ENCODE data around the gene SERBP1. TPM values are rescaled to one million over a fixed set of nuclear protein-coding genes. Genes with fewer than 3 reads are reported as not detected.

The SERBP1 gene
- total RNA-seq, 1 experiment from 2014 or later = 230 TPM

DNA sequence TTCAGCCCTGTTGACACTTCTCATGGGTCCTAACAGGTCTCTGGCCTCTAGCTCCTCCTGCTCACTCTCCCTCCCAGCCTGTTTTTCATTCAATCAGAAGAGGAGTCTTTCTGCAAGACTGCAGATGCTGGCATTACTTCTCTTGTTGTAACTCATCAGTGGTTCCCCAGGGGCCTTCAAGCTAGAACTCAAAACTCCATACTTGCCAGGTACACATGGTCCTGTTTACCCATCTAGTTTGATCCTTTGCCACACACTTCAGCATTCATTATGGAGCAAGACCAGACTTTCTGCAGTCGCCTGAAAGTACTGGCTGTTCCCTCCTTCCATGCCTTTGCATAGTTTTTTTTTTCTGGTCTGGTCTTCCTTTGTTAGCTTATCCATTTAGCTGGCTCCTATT, 47.9 kb downstream of the SERBP1 start:
- CTCF ChIA-PET = no interaction called here
- TF ChIP-seq, protein P1, sequence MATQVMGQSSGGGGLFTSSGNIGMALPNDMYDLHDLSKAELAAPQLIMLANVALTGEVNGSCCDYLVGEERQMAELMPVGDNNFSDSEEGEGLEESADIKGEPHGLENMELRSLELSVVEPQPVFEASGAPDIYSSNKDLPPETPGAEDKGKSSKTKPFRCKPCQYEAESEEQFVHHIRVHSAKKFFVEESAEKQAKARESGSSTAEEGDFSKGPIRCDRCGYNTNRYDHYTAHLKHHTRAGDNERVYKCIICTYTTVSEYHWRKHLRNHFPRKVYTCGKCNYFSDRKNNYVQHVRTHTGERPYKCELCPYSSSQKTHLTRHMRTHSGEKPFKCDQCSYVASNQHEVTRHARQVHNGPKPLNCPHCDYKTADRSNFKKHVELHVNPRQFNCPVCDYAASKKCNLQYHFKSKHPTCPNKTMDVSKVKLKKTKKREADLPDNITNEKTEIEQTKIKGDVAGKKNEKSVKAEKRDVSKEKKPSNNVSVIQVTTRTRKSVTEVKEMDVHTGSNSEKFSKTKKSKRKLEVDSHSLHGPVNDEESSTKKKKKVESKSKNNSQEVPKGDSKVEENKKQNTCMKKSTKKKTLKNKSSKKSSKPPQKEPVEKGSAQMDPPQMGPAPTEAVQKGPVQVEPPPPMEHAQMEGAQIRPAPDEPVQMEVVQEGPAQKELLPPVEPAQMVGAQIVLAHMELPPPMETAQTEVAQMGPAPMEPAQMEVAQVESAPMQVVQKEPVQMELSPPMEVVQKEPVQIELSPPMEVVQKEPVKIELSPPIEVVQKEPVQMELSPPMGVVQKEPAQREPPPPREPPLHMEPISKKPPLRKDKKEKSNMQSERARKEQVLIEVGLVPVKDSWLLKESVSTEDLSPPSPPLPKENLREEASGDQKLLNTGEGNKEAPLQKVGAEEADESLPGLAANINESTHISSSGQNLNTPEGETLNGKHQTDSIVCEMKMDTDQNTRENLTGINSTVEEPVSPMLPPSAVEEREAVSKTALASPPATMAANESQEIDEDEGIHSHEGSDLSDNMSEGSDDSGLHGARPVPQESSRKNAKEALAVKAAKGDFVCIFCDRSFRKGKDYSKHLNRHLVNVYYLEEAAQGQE (IDR thresholded peaks at IDR 0.05; ENCODE audit: insufficient read depth in 1 of 2, low read depth in 2 of 2, low read length in 1 of 2) = no peak
- TF ChIP-seq TCF7L2 (IDR thresholded peaks at IDR 0.05; ENCODE audit: low read depth, low read length) (no peak), SIN3A (IDR thresholded peaks at IDR 0.05; ENCODE audit: borderline replicate concordance, insufficient read depth, low read depth, low read length) (no peak), POLR2AphosphoS5 (IDR thresholded peaks at IDR 0.05; ENCODE audit: low read depth, low read length) (no peak)
- TF ChIP-seq, protein P2, sequence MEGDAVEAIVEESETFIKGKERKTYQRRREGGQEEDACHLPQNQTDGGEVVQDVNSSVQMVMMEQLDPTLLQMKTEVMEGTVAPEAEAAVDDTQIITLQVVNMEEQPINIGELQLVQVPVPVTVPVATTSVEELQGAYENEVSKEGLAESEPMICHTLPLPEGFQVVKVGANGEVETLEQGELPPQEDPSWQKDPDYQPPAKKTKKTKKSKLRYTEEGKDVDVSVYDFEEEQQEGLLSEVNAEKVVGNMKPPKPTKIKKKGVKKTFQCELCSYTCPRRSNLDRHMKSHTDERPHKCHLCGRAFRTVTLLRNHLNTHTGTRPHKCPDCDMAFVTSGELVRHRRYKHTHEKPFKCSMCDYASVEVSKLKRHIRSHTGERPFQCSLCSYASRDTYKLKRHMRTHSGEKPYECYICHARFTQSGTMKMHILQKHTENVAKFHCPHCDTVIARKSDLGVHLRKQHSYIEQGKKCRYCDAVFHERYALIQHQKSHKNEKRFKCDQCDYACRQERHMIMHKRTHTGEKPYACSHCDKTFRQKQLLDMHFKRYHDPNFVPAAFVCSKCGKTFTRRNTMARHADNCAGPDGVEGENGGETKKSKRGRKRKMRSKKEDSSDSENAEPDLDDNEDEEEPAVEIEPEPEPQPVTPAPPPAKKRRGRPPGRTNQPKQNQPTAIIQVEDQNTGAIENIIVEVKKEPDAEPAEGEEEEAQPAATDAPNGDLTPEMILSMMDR (IDR thresholded peaks at IDR 0.05) = no peak
- no peak for DNase-seq (ENCODE audit: low read depth, low spot score)
- BruUV-seq (replicated peaks) = no TSS peak
- Histone ChIP-seq H3K27ac (ENCODE audit: low read length) (no peak overlapping the region), H3K36me3 (ENCODE audit: control insufficient read depth, insufficient read depth, low read length) (no peaks in the 10 kb centered on the region; the same call in 1 of the 2 replicates), H3K27me3 (ENCODE audit: control insufficient read depth, insufficient read depth, low read length) (no peaks in the 10 kb centered on the region), H3K4me1 (ENCODE audit: control insufficient read depth, insufficient read depth, low read length) (no peaks in the 10 kb centered on the region), H3K9me3 (ENCODE audit: control insufficient read depth, insufficient read depth, low read depth, low read length) (no peaks in the 10 kb centered on the region), H3K4me3 (ENCODE audit: low read depth in 2 of 2, low read length in 2 of 2) (no peak overlapping the region)
- intact Hi-C loops (cut with micrococcal nuclease; ENCODE audit: unreplicated experiment) (no loop called here), in situ Hi-C loops (cut with HindIII; ENCODE audit: low pct_unique_long_range_greater_than_20kb, low sequenced_read_pairs) (no loop called here)
- ATAC-seq = no peak
- POLR2A ChIA-PET = interaction anchor here (0.7 kb wide), 1 partner anchor 336 kb away, joined by 5 read pairs; no protein-coding TSS in a partner anchor

DNA sequence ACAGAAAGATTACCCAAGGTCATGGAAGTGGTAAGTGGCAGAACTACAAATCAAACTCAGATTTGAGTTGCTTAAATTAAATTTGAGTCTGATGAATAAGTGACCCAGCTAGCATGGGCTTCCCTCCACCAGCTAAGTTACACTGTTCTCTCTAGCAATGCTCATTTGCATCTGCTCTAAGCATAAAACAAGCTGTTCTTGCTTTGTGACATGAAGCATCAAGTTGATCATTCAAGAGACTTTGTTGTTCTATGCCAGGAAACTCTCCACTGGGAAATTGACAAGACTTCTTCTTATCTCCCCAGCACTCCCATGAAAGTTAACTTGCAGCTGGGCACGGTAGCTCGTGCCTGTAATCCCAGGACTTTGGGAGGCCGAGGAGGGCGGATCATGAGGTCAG, 49.0 kb downstream of the SERBP1 start:
- no peaks in the 10 kb centered on the region for H3K27me3 ChIP-seq (ENCODE audit: control insufficient read depth, insufficient read depth, low read length)
- no TSS peak for BruUV-seq (replicated peaks)
- in situ Hi-C loops (cut with HindIII; ENCODE audit: low pct_unique_long_range_greater_than_20kb, low sequenced_read_pairs) = no loop called here
- CTCF ChIA-PET = no interaction called here
- TF ChIP-seq TCF7L2 (IDR thresholded peaks at IDR 0.05; ENCODE audit: low read depth, low read length) (no peak), POLR2AphosphoS5 (IDR thresholded peaks at IDR 0.05; ENCODE audit: low read depth, low read length) (no peak), SIN3A (IDR thresholded peaks at IDR 0.05; ENCODE audit: borderline replicate concordance, insufficient read depth, low read depth, low read length) (no peak)
- TF ChIP-seq, protein P1 (IDR thresholded peaks at IDR 0.05; ENCODE audit: insufficient read depth in 1 of 2, low read depth in 2 of 2, low read length in 1 of 2) = no peak
- TF ChIP-seq, protein P2 (IDR thresholded peaks at IDR 0.05) = no peak
- no peaks in the 10 kb centered on the region for H3K4me1 ChIP-seq (ENCODE audit: control insufficient read depth, insufficient read depth, low read length)
- H3K9me3 ChIP-seq (ENCODE audit: control insufficient read depth, insufficient read depth, low read depth, low read length) = no peaks in the 10 kb centered on the region
- intact Hi-C loops (cut with micrococcal nuclease; ENCODE audit: unreplicated experiment) = no loop called here
- POLR2A ChIA-PET = no interaction called here
- no peak overlapping the region for H3K27ac ChIP-seq (ENCODE audit: low read length)
- no peaks in the 10 kb centered on the region; the same call in 1 of the 2 replicates for H3K36me3 ChIP-seq (ENCODE audit: control insufficient read depth, insufficient read depth, low read length)
- DNase-seq (ENCODE audit: low read depth, low spot score) (no peak), ATAC-seq (no peak)
- no peak overlapping the region for H3K4me3 ChIP-seq (ENCODE audit: low read depth in 2 of 2, low read length in 2 of 2)

All from Panc1 (cell line).